Smooth muscle cell of the coronary artery (primary cell): Measurements from ENCODE around the gene ELAVL1. TPM values are rescaled to one million over a fixed set of nuclear protein-coding genes. Genes with fewer than 3 reads are reported as not detected.

Experiments
- total RNA-seq: library from RNA; depleted of rRNA; stranded (reverse); fragments of >200 nt; gene quantifications from 2 replicates; pipeline ENCODE4 v1.2.3, GENCODE V29; 2014; ENCODE audit warnings: low replicate concordance

ELAVL1 gene
- total RNA-seq: 17.4 and 37.5 TPM in 2 replicates

GRCh38 chr19:8005534-8006256 lies at the start of gene ELAVL1:
Gene ELAVL1 (minus strand): TSS chr19:8005641. CDS start chr19:7991815, 13,826 bp downstream.

DNA sequence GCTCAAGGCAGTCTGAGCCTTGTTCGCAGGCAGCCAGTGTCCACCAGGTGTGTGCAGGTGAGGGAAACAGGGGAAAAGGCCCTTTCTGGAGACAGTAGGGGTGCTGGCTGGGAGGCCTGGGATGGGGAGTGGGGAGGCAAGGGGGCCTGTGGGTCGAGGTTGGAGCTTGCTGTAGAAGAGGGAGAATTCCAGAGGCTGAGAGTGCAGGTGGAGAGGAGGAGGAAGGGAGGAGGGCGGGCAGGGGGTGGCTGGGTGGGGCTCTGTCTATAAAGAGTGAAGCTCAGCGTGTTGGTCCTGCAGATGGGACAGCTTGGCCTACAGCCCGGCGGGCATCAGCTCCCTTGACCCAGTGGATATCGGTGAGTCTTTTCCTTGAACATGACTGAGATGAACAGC lies 47.0 kb upstream of the ELAVL1 start, which contains the start of gene CCL25:
TSS of gene CCL25 (plus strand) at position 297 of the 396 bp plus-strand sequence. CDS start 290 bp downstream, outside the sequence.

GRCh38 chr19:7943444-7944176 lies 61.8 kb downstream of the ELAVL1 start, which contains the start of gene TIMM44:
Gene TIMM44 (minus strand): TSS chr19:7943666. CDS start chr19:7943651, 15 bp downstream.

GRCh38 chr19:7926021-7926726 lies 79.3 kb downstream of the ELAVL1 start, which contains the start of gene CTXN1:
Gene CTXN1 (minus strand): TSS chr19:7926135. CDS start chr19:7925538, 597 bp downstream.

DNA sequence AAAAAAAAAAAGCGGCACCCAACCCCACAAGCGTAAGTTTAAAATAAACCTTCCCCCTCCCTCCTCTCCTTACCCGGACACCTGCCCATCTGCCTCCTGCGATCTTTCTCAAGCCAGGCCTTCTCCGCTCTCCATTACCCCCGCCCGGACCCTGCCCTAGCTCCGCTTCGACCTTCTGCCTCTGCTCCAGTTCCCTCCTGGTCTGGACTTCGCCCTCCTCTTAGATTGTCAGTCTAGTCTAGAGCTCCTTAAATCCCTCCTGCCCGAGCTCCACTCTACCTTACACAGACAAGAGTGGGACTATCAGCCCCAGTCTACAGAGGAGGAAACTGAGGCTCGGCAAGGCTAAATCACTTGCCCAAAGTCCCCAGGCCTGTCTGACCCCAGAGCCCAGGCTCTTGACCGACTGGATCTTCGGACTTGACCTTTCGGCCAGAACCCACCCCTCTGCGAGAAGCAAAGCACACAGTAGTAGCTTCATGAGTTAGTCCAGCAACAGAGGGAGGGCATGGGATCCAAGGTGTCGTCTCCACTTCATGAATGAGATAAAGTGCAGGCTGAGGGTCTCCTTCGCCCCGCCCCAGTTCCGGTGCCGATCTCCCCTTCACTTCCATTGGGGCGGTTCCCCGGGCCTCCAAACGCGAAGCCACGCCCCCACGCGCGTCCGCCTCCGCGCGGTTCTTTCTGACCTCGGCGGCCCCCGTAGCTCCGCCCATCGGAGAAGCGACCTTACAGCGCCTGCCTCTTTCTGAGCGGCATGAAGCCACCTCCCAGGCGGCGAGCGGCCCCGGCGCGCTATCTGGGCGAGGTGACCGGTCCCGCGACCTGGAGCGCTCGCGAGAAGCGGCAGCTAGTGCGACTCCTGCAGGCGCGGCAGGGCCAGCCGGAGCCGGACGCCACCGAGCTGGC lies 85.6 kb downstream of the ELAVL1 start, which contains the start of gene SNAPC2:
TSS of gene SNAPC2 (plus strand) at position 729 of the 909 bp plus-strand sequence. CDS start at position 758, 29 bp downstream.

GRCh38 chr19:7914598-7915045 lies 90.8 kb downstream of the ELAVL1 start, which contains the start of gene TGFBR3L:
Gene TGFBR3L (plus strand): TSS chr19:7914830.

Other genes with a start within 250 kb of the ELAVL1 start
- gene CLEC4M, start 242.4 kb downstream of the ELAVL1 start, total RNA-seq: not detected in 2 replicates
- 13.1 and 16.2 TPM in 2 replicates for gene EVI5L, start 175.4 kb downstream of the ELAVL1 start, total RNA-seq
- not detected in 2 replicates for gene PRR36, start 131.3 kb downstream of the ELAVL1 start, total RNA-seq
- gene LRRC8E, start 117.1 kb downstream of the ELAVL1 start, total RNA-seq: 4.3 and 5.6 TPM in 2 replicates
- 8.1 and 9.4 TPM in 2 replicates for gene MAP2K7, start 101.8 kb downstream of the ELAVL1 start, total RNA-seq
- 1.3 TPM in 1 of 2 replicates, not detected in the other for gene TGFBR3L, start 90.8 kb downstream of the ELAVL1 start, total RNA-seq
- 7.3 and 13.7 TPM in 2 replicates for gene SNAPC2, start 85.3 kb downstream of the ELAVL1 start, total RNA-seq
- 0.12 and 2.8 TPM in 2 replicates for gene CTXN1, start 79.5 kb downstream of the ELAVL1 start, total RNA-seq
- gene TIMM44, start 62.0 kb downstream of the ELAVL1 start, total RNA-seq: 56.6 and 66.4 TPM in 2 replicates
- not detected in 2 replicates for gene CCL25, start 47.1 kb upstream of the ELAVL1 start, total RNA-seq
- not detected in 2 replicates for gene FBN3, start 144.0 kb upstream of the ELAVL1 start, total RNA-seq
- 2.3 and 31.4 TPM in 2 replicates for gene CERS4, start 203.7 kb upstream of the ELAVL1 start, total RNA-seq